Activated naive CD4-positive, alpha-beta T cell (primary cell): ENCODE data around the gene DACH2.

Experiments
- DNase-seq, 4 experiments: peaks; one replicate each; lab custom pipeline; 2025; lab: John Stamatoyannopoulos, UW

Gene DACH2

GRCh38 chrX:86322913-86323312 is 174.7 kb downstream of the DACH2 start:
- no peak for DNase-seq

DNA sequence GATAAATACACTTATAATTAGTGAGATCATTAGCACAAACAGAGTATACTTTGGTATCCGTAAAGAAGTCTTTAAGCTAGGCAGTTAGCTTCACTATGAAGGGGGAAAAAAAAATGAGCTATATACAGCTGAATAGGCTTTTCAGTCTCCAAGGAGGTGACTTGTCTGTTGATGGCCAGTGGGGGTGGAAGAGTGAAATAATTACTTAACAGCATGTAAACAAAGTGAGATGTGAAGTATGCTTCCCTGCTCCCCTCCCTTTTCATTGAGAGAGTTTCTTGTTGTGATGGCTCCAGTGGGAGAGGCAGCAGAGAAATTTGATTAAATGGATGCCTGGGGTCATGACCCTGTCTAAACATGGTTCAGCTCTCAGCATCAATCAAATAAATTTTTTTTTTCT is 180.9 kb downstream of the DACH2 start:
- no peak for DNase-seq

DNA sequence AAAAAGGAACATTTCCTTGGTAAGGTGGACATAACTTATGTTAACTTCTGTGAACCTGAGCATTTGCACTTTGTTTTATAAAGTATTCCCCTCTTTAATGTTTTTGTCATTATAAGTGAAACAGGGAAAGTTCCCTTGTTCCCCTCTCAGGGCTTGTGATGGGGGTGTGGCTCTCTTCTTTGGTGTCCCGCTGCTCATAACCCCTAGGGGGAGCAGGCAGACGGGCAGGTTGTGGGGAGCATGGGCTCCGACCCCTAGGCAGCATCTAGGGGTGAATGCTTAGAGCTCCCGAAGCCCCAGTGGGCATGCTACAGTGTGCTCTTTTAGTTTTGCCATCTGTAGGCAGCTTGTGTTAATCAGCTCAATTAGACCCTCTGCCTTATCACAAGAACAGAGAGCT is 200.4 kb downstream of the DACH2 start:
- no peak for DNase-seq

- no peak for DNase-seq
Observed at GRCh38 chrX:86349115-86349514, 200.9 kb downstream of the DACH2 start.

GRCh38 chrX:86369847-86370630 is 221.8 kb downstream of the DACH2 start:
- DNase-seq: no peak

GRCh38 chrX:86370927-86371326 is 222.7 kb downstream of the DACH2 start:
- DNase-seq: no peak

GRCh38 chrX:86379209-86379608 is 231.0 kb downstream of the DACH2 start:
- no peak for DNase-seq

DNA sequence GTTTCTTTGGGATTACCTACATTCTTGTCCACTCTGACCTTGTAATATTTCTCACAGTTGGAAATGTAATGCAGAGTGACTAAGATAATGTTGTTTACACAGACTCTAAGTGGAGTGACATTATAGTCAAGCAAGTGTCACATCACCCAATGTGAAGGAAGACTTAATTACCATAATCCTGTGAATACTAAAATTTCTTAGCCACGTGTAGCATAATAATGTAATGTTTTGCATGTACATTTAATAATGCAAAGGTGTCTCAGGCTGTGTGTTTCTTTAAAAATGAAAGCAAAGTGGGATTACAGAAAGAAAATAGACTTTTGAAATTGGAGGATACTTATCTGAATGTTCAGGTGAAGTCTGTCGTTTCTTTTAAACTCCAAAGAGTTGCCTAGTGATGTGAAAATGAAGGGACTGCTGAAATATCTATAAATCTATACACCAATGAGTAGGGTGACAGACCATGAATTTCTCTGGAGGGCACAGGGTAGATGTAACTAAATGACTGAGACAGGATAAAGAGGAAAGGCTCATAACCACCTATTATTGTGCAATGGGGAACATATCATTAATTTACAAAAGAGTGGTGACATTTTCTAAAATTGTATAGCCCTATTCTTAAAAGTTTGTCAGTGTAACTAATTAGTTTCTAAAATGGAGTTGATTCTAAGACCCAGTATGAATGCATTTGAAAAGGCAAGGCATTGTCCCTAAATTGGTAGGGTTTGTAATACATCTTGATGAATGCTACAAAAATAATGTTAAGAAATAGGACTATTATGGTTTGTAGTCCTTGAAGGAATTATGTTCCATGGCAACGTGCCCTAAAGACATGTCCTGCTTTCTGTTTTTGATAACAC is 235.7 kb downstream of the DACH2 start:
- no peak for DNase-seq

DNA sequence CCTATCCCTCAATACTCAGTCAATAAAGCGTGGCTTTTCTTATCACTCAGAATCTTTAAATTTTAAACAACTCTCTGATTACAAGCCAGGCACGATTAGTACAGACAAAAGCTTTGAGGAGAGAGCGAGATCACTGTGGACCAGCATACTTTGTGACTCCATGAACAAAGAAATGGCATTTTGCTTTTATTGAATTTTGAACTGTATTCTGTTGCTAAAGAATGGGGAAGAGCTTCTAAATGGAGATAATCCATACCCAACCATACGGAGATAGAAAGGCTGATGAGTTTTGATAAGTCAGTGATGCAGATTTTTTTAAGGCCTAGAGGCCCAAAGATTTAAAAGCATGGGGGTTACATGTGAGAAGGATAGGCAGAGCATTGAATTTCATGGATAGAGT is 259.1 kb downstream of the DACH2 start:
- no peak for DNase-seq

DNA sequence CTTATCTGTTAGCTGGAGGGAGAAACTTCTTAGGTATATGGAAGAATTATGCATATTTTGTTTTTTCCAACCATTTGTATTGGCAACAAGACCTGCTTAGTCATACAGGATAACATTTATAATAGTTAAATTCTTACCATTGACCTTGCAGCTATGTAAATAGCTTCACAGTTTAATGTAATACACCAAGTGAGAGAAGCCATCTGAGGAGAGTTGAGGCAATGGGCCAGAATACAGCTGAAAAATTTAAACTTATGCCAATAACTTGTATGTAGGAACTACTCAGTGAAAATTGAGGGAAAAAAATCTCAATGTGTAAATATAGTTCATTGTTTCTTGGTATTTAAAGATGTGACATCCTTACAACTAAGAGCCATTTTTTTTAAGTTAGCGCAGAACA is 273.5 kb downstream of the DACH2 start:
- no peak for DNase-seq

- no peak for DNase-seq
Observed at GRCh38 chrX:86436116-86436515, 287.9 kb downstream of the DACH2 start.

DNA sequence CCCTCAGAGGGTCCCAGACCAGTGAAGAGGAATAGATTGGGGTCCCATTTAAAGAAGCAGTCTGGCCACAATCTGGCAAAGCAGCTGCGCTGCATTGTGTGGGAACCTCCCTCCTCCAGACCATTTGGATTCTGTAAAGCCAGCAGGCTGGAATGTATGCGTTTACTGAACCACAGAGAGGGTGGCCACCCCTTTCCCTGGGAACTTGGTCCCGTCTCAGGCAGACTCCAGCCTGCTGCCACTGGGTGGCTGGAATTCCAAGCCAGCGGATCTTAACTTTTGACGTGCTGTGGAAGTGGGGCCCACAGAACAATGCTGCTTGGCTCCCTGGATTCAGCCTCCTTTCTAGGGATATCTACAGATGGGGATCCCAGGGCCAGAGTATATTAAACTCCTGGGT is 307.2 kb downstream of the DACH2 start:
- DNase-seq: no peak

DNA sequence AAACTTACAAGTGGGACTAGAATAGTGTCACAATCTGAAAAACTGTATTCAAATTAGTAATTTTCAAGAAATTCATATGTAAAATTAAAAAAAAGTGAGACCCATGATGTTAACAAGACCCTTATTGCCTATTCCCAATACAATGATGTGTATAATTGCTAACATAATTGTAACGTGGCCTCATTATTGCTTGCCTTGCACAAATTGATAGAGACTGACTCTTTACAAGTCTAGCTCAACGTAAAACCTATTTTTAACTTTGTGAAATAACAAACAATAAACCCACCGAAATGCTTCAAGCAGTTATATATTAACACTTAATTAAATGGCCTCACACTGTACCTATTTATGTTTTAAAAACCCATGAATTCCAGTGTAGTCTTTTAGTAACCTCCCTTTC is 312.5 kb downstream of the DACH2 start:
- DNase-seq: no peak

GRCh38 chrX:86504297-86504696 is 356.0 kb downstream of the DACH2 start:
- DNase-seq: no peak

GRCh38 chrX:86507331-86507730 is 359.1 kb downstream of the DACH2 start:
- no peak for DNase-seq

DNA sequence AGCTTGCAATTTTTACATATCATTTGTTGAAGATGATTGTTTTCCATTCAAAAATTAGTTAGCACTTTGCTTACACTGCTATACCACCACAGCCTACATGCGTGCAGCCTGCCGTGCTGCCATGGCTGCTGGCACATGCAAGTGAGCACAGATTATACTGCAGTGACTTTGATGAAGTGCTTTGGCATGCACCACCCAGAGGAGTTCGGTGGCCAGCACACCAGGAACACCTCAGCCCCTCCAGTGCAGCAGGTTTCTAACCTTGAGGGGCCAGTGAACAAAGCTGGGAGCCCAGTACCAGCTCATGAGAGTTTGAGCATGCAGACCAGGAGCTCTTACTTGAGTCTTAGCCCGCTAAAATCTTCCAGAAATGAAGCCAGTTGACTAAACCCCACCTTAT is 431.5 kb downstream of the DACH2 start:
- DNase-seq: no peak

DNA sequence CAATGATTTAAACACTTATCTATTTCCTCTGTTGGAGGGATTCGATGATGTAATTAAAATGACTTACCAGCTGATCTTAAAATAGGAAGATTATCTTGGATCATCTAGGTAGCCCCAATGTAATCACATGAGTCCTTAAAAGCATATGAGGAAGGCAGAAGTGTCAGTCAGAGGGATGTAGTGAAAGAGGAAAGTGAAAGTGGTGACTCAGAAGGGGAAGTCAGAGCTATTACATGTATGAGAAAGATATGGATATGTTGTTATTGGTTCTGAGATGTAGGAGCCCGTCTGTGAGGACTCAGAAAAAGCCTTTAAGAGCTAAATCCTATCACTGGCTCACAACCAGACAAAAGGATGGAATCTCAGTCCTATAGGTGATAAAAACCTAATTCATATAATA is 456.4 kb downstream of the DACH2 start:
- DNase-seq: no peak

DNA sequence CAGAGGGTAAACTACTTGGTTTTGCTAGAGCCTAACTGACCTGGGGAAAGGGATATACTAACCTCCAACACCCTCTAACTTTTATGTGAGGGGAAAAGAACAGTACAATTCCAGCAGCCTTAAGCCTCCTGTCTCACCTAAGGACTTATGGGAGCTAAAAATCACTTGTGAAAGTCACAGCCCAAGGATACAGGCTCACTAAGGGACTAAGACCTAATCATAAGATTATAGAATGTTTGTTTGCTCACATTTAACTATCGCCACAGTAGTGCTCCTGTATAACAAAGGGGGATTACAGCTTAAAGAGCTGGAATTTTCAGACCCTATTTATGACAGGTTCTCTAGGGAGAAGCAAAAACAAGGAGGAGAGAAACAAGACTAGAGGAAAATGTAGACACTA is 548.7 kb downstream of the DACH2 start:
- no peak for DNase-seq

DNA sequence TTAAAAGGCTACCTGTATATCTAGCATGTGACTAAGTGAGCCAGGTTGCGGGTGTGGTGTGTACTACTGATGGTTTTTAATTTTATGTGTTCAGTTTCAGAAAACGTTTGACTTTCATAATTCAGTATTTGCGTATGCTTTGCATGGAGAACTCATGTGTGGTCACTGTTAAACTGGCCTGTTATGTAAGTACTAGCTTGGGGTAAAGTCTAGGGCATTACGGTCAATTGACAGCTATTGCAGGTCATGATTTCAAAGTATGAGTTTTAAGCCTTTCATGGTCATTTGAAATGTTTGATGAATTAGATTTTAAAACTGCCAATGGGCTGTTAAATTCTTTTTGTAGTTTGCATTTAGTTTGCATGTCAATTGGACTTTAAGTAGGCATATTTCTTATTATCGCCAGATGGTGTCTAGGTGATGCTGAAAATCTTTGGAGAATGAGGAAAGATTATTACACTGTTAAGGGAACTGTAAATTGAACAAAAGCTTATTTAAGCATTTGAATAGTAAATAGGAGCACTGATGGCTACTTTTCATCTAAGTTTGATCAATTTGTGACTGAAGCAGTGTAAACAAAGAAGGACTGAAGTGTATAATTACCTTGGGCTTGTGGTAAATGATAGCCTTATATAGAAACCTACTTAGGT is 563.4 kb downstream of the DACH2 start:
- no peak for DNase-seq

DNA sequence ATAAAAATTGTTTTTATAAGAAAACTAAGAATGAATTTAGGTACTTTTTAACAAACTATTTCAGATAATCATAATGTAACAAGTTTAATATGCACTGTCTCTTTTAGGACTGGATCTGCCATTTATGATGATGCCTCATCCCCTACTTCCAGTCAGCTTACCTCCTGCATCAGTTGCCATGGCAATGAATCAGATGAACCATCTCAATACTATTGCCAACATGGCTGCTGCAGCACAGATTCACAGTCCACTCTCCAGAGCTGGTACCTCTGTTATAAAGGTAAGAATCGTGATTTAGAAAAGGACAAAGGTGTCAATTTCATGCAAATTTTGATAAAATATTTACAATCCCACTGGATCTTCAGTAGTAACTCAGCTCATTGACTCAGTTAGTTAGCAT is 566.2 kb downstream of the DACH2 start:
- no peak for DNase-seq

DNA sequence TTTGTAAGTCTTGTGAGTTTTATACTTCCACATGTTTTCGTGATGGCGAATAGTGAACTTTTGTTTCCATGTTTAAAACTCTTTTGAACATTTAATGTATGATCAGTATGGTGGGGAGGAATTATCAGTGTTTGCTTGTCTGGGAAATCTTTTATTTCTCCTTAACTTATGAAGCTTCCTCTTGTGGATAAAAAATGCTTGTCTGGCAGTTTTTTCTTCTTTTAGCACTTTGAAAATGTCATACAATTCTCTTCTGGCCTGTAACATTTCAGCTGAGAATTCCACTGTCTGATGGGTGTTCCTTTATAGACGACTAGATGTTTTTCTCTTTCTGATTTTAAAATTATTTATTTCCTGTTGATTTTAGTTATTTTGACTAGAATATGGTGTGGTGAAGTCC is 576.0 kb downstream of the DACH2 start:
- DNase-seq: no peak

GRCh38 chrX:86747091-86747490 is 598.8 kb downstream of the DACH2 start:
- DNase-seq: no peak

DNA sequence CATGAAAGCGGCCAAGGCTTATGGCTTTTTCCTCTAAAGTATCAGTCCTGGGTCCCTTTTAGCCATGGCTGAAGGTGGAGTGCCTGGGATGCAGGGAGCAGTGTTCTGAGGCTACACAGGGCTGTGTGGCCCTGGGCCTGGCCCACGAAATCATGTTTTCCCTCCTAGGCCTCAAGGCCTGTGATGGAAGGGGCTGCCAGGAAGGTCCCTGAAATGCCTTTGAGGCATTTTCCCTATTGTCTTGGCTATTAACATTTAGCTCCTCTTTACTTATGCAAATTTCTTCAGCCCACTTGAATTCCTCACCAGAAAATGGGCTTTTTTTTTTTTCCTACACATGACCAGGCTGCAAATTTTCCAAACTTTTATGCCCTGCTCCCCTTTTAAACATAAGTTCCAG is 657.0 kb downstream of the DACH2 start:
- DNase-seq: no peak
